Measurements from ENCODE around the gene FAR2. TPM values are rescaled to one million over a fixed set of nuclear protein-coding genes. Genes with fewer than 3 reads are reported as not detected.

The FAR2 gene
- total RNA-seq, 1 experiment from 2014 or later, result 22.1 TPM

DNA sequence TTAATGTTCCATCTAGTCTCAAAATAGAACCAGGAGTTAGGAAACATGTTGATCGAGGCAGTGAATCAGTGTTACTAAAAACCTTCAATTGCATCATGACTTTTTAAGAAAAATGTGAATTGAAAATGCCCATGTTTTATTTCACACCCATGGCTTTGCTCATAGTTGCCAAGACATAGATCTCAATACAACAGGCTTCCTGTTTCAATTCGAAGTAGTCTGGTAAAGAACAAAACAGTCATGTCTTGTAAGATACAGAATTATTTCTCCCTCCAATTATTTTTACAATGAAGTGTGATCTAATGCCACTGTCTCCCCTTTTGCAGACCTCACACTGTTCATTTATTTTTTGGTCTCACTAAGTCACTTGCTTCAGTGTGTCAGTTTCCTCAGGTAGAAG, 44.6 kb upstream of the FAR2 start:
- no peak overlapping the region for H2BK15ac ChIP-seq (ENCODE audit: low read depth, low read length)
- Mint-ChIP-seq H3K27me3 (ENCODE audit: low read depth) (no peaks in the 10 kb centered on the region; the same call in 1 of the 2 replicates), H3K27ac (no peak overlapping the region), H3K9me3 (peaks cover 0 to under 1% of the 10 kb centered on the region in 2 experiments; a peak in 2 of 5 replicates), H3K4me3 (no peak overlapping the region), H3K4me1 (no peaks in the 10 kb centered on the region), H3K36me3 (ENCODE audit: insufficient read depth in 1 of 3, low read depth in 3 of 3) (peaks cover 0 to under 1% (median 0%) of the 10 kb centered on the region in 3 experiments; a peak in 2 of 7 replicates)
- no CpG with 5 or more reads among the region's 2 CpGs for WGBS (ENCODE audit: extremely low coverage, insufficient read length, low lambda C conversion rate)
- no peak overlapping the region for H3K18ac ChIP-seq (ENCODE audit: insufficient read length, low read depth, low read length)
- TF ChIP-seq, protein P1, sequence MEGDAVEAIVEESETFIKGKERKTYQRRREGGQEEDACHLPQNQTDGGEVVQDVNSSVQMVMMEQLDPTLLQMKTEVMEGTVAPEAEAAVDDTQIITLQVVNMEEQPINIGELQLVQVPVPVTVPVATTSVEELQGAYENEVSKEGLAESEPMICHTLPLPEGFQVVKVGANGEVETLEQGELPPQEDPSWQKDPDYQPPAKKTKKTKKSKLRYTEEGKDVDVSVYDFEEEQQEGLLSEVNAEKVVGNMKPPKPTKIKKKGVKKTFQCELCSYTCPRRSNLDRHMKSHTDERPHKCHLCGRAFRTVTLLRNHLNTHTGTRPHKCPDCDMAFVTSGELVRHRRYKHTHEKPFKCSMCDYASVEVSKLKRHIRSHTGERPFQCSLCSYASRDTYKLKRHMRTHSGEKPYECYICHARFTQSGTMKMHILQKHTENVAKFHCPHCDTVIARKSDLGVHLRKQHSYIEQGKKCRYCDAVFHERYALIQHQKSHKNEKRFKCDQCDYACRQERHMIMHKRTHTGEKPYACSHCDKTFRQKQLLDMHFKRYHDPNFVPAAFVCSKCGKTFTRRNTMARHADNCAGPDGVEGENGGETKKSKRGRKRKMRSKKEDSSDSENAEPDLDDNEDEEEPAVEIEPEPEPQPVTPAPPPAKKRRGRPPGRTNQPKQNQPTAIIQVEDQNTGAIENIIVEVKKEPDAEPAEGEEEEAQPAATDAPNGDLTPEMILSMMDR (conservative IDR thresholded peaks at IDR 0.05), result no peak
- DNase-seq, result no peak
- no peak overlapping the region for H2BK5ac ChIP-seq (ENCODE audit: insufficient read length, low read length)
- no peak overlapping the region for H3K9ac ChIP-seq (ENCODE audit: extremely low read depth, insufficient read length, low read length)
- no peak overlapping the region for H2AFZ ChIP-seq (ENCODE audit: low read length)
- H3K4me1 ChIP-seq (ENCODE audit: insufficient read depth, low read length), result no peaks in the 10 kb centered on the region
- H3K27me3 ChIP-seq (ENCODE audit: insufficient read depth, low read length), result no peaks in the 10 kb centered on the region
- H3K23me2 ChIP-seq (ENCODE audit: insufficient read length, low read depth, low read length, poor library complexity, severe bottlenecking), result no peaks in the 10 kb centered on the region
- H3K27ac ChIP-seq (ENCODE audit: insufficient read length, low read depth, low read length), result no peak overlapping the region
- no peak overlapping the region for H2BK20ac ChIP-seq (ENCODE audit: low read depth, low read length, poor library complexity, severe bottlenecking)
- no peaks in the 10 kb centered on the region for H4K20me1 ChIP-seq (ENCODE audit: control insufficient read depth, insufficient read depth, insufficient read length)
- H3K4ac ChIP-seq (ENCODE audit: low read depth, low read length), result no peak overlapping the region
- H2AK5ac ChIP-seq (ENCODE audit: insufficient read length, low read length), result no peak overlapping the region
- no peak overlapping the region for H3K56ac ChIP-seq (ENCODE audit: insufficient read length, low read depth, low read length)
- H3T11ph ChIP-seq (ENCODE audit: low read length), result no peak overlapping the region
- H4K91ac ChIP-seq (ENCODE audit: insufficient read length, low read depth, low read length), result no peak overlapping the region
- no peak overlapping the region for H3K23ac ChIP-seq (ENCODE audit: insufficient read length, low read depth, low read length)
- no peak overlapping the region for H2BK120ac ChIP-seq (ENCODE audit: low read depth, low read length, poor library complexity, severe bottlenecking)
- no peaks in the 10 kb centered on the region for H3K79me1 ChIP-seq (ENCODE audit: insufficient read depth, low read depth, low read length, poor library complexity, severe bottlenecking)
- no peak overlapping the region for H4K8ac ChIP-seq (replicated peaks; ENCODE audit: insufficient read length, low read depth, low read length)
- H3K4me2 ChIP-seq (ENCODE audit: insufficient read depth, insufficient read length, low read length), result no peak overlapping the region
- no peak overlapping the region for H3K14ac ChIP-seq (ENCODE audit: insufficient read depth, low read length)
- no peak overlapping the region for H4K5ac ChIP-seq (ENCODE audit: insufficient read length, low read depth, low read length)
- H3K79me2 ChIP-seq (ENCODE audit: insufficient read depth, low read length), result no peaks in the 10 kb centered on the region
- no peaks in the 10 kb centered on the region for H3K9me3 ChIP-seq (ENCODE audit: control insufficient read depth, low read depth, low read length)
- no peak overlapping the region for H2BK12ac ChIP-seq (ENCODE audit: insufficient read length, low read depth, low read length)
